Smooth muscle cell of the brain vasculature (primary cell): ENCODE measurements around the gene NIPBL.
"Not testable (repeated sequence)": the region's sequence is repeated elsewhere in the genome, so short reads cannot be mapped to it uniquely, and the experiment has no call there.

Experiments
- DNase-seq: peaks from one replicate; pipeline ENCODE4 v3.0.0-alpha.2; 2012; ENCODE audit warnings: low read depth, low spot score

The NIPBL gene

GRCh38 chr5:36876299-36876964 is at the start of gene NIPBL:
NIPBL (plus strand) TSS chr5:36876769; CDS start chr5:36953697, 76,928 bp downstream.
- DNase-seq: peak; percentile 67

DNA sequence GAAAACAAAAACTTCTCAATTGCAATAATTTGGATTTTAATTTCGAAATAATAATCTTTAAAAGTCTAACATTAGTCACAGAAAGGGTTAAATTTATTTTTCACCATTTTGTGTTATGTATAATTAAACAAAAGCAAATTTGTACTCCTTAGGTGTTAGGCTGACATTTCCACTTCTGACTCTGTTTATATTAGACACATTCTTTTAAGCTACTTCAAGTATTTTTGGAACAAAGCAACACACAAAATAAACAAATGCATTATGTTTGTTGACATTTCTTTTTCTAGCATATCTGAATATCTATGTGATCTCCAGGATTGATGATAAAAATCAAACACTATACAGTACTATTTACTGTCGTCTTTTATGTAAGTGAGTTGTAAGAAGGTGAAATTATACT is 44.3 kb upstream of the NIPBL start:
- no peak for DNase-seq

DNA sequence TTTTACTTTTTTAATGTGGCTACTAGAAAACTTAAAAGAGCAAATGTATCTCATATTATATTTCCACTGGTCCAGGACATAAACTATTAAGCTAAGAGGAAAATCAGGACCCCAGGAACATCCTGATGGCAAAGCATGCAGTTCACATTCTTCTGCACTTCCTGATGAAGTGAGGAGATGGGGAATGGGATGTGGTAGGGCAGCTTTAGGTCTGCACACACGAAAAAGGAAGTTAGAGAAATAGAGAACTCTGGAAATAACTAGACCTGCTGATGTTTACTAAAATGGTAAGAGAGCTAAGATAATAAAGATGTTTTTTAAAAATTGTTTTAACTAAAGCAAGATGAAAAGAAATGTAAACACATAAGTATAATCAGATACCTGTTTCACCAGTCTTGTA is 39.7 kb upstream of the NIPBL start:
- DNase-seq: no peak

DNA sequence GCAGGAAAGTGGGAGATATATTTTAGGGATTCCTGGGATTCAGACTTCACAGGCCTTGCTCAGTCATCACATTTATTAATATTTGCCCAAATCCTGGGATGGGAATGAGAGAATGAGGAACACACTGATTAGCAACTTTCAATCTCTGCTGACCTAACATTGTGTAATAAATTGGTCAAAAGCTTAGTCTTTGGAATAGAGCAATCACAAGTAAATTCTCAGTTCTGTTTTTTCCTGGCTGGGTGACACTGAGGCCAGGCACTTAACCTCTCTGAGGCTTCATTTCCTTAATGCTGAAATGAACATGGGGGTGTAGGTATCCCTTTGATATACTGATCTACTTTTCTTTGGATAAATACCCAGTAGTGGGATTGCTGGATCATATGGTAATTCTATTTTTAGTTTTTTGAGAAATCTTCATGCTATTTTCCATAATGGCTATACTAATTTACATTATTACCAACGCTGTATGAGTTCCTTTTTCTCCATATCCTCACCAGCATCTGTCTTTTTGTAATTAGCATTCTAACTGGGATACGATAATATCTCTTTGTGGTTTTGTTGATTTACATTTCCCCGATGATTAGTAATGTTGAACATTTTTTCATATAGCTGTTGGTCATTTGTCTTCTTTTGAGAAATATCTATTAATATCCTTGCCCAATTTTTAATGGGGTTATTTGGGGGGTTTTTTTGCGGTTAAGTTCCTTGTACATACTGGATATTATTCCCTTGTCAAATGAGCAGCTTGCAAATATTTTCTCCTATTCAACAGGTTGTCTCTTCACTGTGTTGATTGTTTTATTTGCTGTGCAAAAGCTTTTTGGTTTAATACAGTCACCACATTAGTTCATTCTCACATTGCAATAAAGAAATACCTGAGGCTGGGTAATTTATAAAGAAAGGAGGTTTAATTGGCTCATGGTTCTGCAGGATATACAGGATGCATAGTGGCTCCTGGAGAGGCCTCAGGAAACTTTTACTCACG is 36.8 kb upstream of the NIPBL start:
- DNase-seq: no peak

- no peak for DNase-seq
These were observed 34.9 kb upstream of the NIPBL start for GRCh38 chr5:36841677-36842076.

DNA sequence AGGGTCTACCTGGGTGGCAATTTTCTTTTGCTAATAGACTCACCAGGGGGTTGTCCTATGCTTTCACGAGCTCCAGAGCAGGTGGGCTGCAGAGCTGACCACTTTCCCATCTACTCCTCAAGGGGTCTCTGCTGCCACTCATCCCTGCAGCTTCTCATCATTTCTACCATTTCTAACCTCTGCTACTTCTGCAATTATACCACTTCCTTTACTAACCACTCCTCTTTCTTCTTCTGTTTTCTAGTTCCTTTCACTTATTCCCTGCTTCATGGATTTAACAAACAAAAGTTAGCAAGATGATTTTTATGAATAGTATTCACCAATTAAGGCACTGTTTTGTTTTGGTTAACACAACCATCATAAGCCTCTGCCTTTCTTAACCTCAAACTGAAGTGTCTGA is 34.5 kb upstream of the NIPBL start:
- no peak for DNase-seq

DNA sequence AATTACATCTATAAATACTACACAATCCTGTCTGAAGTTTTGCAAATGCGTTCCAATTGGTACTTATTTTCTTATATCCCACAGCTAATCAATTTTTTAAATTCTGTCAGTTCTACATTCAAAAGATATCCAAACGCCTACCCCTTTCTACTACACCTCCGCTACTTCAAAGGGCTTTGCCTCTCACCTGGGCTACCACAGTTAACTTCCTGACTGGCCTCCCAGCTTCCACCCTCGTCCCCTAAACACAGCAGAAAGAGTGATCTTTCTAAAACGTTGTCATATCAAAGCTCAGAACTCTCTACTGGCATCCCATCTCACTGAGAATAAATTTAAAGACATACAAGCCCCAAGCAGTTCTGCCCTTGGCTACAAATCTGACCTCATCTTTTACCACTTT is 32.3 kb upstream of the NIPBL start:
- no peak for DNase-seq

DNA sequence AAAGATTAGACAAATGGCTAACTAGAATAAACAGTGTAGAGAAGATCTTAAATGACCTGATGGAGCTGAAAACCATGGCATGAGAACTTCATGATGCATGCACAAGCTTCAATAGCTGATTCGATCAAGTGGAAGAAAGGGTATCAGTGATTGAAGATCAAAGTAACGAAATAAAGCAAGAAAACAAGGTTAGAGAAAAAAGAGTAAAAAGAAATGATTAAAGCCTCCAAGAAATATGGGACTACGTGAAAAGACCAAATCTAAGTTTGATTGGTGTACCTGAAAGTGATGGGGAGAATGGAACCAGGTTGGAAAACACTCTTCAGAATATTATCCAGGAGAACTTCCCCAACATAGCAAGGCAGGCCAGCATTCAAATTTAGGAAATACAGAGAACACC is 28.0 kb upstream of the NIPBL start:
- DNase-seq: not testable (repeated sequence)

DNA sequence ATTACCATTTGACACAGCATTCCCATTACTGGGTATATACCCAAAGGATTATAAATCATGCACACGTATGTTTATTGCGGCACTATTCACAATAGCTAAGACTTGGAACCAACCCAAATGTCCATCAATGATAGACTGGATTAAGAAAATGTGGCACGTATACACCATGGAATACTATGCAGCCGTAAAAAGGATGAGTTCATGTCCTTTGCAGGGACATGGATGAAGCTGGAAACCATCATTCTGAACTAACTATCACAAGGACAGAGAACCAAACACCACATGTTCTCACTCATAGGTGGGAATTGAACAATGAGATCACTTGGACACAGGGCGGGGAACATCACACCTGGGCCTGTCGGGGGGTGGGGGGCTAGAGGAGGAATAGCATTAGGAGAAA is 23.7 kb upstream of the NIPBL start:
- not testable (repeated sequence) for DNase-seq

DNA sequence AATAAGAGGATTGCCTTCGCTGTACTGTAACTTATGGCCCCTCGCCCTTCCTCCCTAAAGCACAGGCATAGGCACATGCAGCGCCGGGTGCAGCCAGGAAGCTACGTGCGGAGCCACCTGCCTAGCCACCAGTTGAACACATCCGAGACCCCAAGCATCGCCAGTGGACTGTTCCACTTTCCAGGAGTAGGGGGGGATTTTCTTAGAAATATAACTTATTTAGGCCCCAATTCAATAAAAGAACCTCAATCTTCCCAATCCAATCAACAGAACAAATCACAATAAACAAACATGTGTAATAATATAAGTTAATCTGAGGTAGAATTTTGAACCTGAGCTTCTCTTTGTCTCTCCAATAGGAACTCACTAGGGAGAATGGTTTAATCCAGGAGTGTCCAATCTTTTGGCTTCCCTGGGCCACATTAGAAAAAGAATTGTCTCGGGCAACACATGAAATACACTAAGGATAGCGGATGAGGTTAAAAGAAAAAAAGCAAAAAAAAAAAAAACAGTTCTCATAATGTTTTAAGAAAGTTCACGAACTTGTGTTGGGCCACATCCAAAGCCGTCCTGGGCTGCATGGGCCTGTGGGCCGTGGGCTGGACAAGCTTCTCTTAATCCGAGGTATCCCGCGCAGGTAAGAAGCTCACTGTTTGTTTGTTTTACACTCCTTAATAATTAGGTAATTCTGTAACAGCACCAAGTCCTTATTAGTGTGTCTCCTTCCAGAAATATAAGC is 22.0 kb upstream of the NIPBL start:
- DNase-seq: no peak

DNA sequence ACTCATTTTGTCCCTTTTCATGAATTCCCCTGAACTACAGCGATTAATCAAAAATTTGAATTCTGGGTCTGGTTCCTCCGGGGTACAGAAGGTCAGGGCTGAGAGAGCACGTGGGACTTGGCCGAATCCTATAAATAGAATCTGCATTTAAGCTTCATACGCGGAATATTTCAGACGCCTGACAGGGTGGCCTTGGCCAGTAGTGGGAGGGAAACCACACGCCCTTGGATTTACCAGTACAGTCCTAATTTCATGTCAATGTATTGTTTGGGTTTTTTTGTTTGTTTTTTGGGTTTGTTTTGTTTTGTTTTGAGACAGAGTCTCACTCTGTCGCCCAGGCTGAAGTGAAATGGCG is 21.5 kb upstream of the NIPBL start:
- DNase-seq: no peak

DNA sequence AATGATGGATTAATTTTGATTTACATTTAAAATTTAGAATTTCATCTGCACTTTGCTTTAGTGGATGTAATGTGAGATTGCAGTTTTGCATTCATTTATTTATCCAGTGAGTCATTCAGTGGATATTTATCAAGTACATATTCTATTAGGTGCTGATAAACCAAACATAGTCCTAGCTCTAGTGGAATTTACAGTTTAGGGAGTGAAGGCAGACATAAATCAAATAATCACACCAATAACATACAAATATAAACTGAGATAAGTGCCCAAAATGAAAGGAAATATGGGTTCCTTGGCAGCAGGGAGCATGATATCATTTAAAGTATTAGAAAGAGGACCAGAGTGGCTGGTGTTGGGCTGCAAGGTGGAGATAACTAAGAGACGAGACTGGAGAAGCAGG is 14.7 kb upstream of the NIPBL start:
- no peak for DNase-seq

DNA sequence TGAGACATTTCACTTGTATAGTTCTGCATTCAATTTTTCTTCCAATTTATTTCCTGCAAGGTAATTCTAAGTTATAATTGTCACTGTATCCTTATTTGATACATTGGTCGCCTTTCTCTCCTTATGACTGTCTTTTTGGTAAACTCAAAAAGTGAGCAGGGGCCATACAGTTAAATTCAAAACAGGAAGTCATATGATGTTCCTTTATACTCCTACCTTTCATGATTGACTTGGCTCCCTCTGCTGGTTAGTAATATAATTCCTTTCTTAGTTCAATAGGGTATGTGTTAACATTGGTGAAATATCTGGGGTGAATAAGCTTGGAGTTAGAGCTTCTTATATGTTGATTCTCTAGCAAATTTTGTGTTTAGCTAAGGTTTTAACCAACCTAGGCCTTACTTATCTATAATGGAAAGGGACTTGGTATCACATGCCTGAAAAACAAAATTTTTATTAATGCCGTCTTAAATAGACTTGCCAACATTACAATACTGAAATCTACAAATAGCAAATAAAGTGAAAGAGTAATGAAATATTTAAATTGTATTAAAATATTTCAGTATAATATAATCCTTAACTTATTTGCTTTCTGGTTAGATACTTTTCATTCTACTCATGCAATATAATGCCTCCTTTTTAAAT is 6.0 kb upstream of the NIPBL start:
- peak; percentile 47 for DNase-seq

- no peak for DNase-seq
These were observed 2.1 kb upstream of the NIPBL start for GRCh38 chr5:36874465-36874864.

DNA sequence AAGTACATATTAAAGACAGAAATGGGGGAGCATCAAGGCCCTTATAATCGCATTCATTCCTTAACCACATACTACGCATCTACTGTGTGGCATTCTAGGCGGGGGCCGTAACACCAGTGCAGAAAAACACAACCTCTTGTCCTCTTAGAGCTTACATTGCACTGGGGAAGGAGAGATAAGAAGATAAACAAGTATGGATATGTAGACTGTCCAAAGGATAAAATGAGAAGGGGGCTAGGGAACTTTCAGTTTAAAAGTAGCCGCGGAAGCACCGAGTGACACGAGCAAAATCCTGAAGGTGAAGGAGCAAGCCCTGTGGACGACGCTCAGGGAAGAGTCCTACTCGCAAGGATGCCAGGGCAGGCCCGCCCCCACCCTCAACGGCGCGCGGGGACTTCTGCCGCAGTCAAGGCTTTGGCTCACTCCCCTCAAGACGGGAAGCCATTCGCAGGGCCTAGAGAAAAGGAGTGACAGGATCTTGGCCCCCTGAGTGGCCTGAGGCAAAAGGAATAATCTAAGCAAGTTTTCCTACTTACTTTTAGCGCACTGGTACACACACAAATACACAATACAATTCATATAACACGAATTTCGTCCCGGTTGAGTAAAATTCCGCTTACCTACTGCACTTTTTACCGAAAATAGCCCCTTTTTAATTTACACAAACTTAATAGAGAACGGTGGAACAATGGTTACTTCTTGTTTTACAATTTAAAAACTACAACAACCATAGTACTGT is 1.3 kb upstream of the NIPBL start:
- no peak for DNase-seq

GRCh38 chr5:36875790-36876298 is 725 bp upstream of the NIPBL start:
- DNase-seq: peak; percentile 51

DNA sequence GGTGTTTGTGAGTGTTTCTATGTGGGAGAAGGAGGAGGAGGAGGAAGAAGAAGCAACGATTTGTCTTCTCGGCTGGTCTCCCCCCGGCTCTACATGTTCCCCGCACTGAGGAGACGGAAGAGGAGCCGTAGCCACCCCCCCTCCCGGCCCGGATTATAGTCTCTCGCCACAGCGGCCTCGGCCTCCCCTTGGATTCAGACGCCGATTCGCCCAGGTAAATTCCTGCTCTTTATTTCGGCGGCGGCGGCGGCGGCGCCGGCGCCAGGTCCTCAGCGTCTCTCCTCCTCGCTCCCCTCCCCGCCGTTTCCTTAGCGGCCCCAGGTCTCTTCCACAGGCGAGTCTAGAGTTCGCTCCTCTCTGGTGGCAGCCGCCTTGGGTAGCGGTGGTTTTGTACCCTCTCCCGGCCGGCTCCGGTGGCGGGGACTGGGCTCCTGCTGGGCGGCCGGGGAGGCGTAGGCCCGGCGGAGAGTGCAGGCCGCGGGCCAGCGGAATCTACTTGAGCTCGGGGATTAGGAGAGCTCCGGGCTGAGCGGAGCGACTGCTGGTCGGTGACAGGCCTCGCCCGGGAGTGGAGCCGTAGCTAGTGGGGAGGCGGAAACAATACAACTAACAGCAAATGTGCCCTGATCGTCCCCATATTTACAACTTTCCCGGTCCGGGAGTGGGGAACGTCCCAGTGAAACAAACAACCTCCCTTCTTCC is 547 bp downstream of the NIPBL start:
- no peak for DNase-seq

DNA sequence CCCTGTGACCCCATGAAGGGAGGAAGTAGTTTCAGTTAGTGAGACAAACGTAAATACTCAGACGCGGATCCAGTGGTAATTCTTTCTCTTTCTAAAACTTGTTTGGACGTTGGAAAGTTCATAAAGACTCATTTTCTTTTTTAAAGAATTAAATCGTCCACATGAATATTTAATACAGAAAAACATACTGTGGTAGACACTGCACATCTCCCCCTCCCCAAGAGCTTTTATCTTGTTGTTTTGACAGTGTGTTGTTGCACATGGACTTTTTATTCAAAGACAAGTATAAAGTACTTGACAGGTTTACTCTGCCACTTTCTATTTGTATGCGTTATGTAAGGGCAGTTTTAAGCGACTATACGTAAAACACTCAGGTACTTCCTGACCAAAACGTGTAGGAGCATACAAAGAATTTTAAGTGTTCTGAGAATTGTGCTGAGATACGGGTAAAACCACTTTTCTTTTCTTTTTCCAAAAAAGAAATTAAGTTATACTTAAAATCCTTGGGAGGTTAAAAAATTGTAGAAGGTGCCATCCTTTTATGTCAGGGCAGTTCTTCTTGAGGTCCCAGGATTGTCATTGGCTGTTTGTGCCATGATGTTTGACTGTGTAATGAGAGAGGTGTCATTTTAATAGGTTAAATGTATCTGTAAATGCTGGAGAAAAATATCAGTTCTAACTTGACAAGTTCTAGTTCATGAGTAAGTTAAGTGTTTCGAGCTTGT is 1.3 kb downstream of the NIPBL start:
- no peak for DNase-seq

GRCh38 chr5:36878392-36879082 is 2.0 kb downstream of the NIPBL start:
- DNase-seq: no peak
